Activated CD4-positive, alpha-beta memory T cell treated with anti-CD3 and anti-CD28 coated beads, Interleukin-2, amount 10 ng/mL, durations not matched to agents 7 days and 5 days (primary cell): ENCODE measurements around the gene FXYD2. TPM values are rescaled to one million over a fixed set of nuclear protein-coding genes. Genes with fewer than 3 reads are reported as not detected.

Experiments used
- CTCF ChIA-PET: fragments of 350-600 bp; sonication (Branson Sonifier 250); formaldehyde crosslinking; loops from one replicate; lab custom pipeline; 2021; ENCODE audit warnings: antibody characterized with exemption, inconsistent platforms; lab: Charles Lee
- POLR2A ChIA-PET: fragments of 350-600 bp; sonication (Branson Sonifier 250); formaldehyde crosslinking; loops from one replicate; lab custom pipeline; 2021; ENCODE audit warnings: antibody characterized with exemption; lab: Charles Lee
- DNase-seq: peaks from one replicate; pipeline ENCODE4 v3.0.0-alpha.2; 2020
- H3K27ac Mint-ChIP-seq: one replicate; pipeline ENCODE4 v1.8.0; 2021; ENCODE audit warnings: mild to moderate bottlenecking, mixed read lengths
- H3K27me3 Mint-ChIP-seq: one replicate; pipeline ENCODE4 v1.8.0; 2021; ENCODE audit warnings: mixed read lengths
- H3K36me3 Mint-ChIP-seq: one replicate; pipeline ENCODE4 v1.8.0; 2021; ENCODE audit warnings: low read depth, mixed read lengths
- H3K4me1 Mint-ChIP-seq: one replicate; pipeline ENCODE4 v1.8.0; 2021; ENCODE audit warnings: mixed read lengths
- H3K4me3 Mint-ChIP-seq: one replicate; pipeline ENCODE4 v1.8.0; 2021; ENCODE audit warnings: mild to moderate bottlenecking, mixed read lengths
- H3K9me3 Mint-ChIP-seq: one replicate; pipeline ENCODE4 v1.8.0; 2021; ENCODE audit warnings: mixed read lengths
- total RNA-seq, 2 experiments: library from RNA; stranded (reverse); gene quantifications; one replicate each; pipeline ENCODE4 v1.2.3, GENCODE V29; 2021

The FXYD2 gene
- total RNA-seq, 2 experiments from 2014 or later, result 0.33 to 0.48 TPM

DNA sequence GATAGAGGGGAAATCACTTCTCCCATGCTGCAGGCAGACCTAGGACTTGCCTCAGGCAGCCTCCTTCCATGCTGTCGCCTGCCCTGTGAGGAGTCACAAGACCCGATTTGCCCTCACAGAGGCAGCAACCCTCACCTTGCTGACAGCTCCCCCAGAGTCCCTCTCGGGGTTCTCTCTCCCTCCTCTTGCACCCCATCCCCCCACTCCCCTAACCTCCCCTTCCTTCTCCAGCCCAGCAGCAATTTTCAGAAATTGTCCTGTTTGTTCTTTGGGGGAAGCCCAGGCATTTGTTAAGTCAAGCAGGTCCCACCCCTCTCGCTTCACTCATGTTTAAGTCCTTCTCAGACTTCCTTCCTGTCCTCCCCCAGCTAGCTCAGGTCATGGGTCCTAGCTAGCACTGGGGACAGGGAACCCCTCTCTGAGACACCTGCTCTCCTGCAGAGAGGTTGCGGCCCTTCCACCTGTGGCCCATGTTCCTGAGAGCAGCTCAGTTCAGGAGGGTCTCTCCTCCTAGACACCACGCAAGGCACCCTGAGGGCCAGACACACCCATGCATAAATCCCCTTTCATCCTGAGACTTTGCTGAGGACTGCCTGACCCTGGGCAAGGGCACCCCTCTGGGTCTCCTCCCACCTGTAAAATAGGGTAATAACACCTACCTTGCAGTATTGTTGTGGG is 6.3 kb upstream of the FXYD2 start:
- CTCF ChIA-PET, result interaction anchor here (0.9 to 1.5 kb wide), 3 partner anchors 13 to 114 kb away, joined by 3 read pairs; no protein-coding TSS in a partner anchor
- Mint-ChIP-seq H3K4me3 (no peak overlapping the region), H3K36me3 (no peaks in the 10 kb centered on the region), H3K4me1 (peaks cover 41% of the 10 kb centered on the region), H3K27ac (peak overlapping the region; percentile 14), H3K9me3 (no peaks in the 10 kb centered on the region), H3K27me3 (no peaks in the 10 kb centered on the region)
- DNase-seq, result peak; percentile 16
- POLR2A ChIA-PET, result no interaction called here

DNA sequence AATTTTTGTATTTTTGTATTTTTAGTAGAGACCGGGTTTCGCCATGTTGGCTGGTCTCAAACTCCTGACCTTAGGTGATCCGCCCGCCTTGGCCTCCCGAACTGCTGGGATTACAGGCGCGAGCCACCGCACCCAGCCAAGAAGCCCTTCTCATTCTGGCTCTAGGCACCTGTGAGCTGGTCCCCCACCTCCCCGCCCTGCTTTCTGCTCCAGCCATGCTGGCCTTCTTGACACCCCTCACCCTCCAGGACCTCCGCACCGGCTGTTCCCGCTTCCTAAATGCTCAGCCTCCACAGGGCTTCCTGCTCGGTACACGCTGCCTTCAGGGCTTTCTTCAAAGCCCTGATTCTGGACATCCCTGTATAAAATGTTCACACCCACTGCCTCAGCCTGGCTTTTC is 5.5 kb upstream of the FXYD2 start:
- H3K27me3 Mint-ChIP-seq, result no peaks in the 10 kb centered on the region
- ChIA-PET CTCF (interaction anchor here (0.9 to 3.0 kb wide), 4 partner anchors 13 to 223 kb away, joined by 3 to 17 read pairs (median 3); no protein-coding TSS in a partner anchor), POLR2A (interaction anchor here (2.4 to 3.2 kb wide), 2 partner anchors 15 to 172 kb away, joined by 9 to 15 read pairs; no protein-coding TSS in a partner anchor)
- no peak overlapping the region for H3K4me3 Mint-ChIP-seq
- H3K4me1 Mint-ChIP-seq, result peaks cover 41% of the 10 kb centered on the region
- peak; percentile 16 for DNase-seq
- no peak overlapping the region for H3K27ac Mint-ChIP-seq
- no peaks in the 10 kb centered on the region for H3K9me3 Mint-ChIP-seq
- H3K36me3 Mint-ChIP-seq, result no peaks in the 10 kb centered on the region

DNA sequence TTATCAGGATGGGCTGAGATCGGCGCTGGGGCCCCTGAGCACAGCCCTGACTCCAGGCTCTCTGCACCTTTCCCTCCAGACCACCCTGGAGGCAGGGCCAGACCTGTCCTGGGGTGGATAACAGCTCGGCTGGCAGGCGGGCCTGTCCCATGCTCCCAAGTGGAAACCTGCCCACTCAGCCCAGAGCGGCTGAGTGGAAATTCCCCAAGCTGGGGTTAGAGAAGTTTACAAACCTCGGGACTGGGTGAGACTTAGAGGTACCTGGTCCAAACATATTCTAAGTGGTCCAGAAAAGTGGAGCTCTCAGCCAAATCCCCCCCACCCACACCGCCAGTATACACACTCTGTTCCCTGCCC is 4.8 kb upstream of the FXYD2 start:
- Mint-ChIP-seq H3K9me3 (no peaks in the 10 kb centered on the region), H3K4me3 (no peak overlapping the region), H3K27me3 (no peaks in the 10 kb centered on the region), H3K4me1 (peaks cover 48% of the 10 kb centered on the region), H3K27ac (no peak overlapping the region), H3K36me3 (no peaks in the 10 kb centered on the region)
- CTCF ChIA-PET, result interaction anchor here (1.2 to 3.0 kb wide), 2 partner anchors 43 to 224 kb away, joined by 3 to 17 read pairs; no protein-coding TSS in a partner anchor
- no peak for DNase-seq
- POLR2A ChIA-PET, result interaction anchor here (1.3 to 3.2 kb wide), 4 partner anchors 12 to 172 kb away, joined by 6 to 15 read pairs (median 11); no protein-coding TSS in a partner anchor

DNA sequence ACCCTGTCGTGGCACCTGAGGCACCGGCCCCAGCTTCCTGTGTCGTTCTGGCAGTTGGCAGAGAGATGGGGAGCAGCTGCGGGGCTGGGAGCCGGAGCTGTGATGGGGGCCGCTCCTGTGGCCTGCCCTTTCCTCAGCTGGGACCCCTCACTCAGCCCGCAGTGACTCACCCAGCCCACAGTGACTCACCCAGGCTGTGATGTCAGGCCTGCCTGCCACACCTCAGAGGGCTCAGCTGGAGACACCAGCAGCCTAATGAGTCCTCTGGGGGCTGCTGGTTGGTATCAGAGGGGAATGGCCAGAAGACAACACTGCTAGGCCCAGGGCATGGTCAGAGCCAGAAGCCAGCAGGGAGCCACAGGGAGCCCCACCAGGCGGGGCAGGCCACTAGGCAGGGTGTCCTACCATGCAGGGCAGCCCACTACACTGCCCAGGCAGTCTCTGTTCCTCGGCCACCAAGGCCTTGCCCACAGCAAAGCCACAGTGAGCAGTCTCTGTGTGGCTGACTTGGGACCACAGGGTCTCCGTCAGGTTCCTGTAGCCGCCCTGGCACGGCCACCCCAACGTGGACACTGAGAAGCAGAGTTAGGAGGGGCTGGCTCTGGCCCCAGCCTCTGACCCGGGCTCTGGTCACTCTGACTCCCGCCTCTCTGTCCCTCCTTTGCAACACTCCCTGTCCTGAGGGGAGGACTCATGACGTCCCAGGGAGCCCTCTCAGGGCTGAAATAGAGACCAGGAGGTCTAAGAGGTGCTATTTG is 4.2 kb upstream of the FXYD2 start:
- Mint-ChIP-seq H3K36me3 (no peaks in the 10 kb centered on the region), H3K27me3 (no peaks in the 10 kb centered on the region), H3K4me3 (no peak overlapping the region), H3K27ac (peak overlapping the region; percentile 74), H3K9me3 (no peaks in the 10 kb centered on the region), H3K4me1 (peaks cover 53% of the 10 kb centered on the region)
- DNase-seq, result peak; percentile 85
- CTCF ChIA-PET, result interaction anchor here (1.0 to 3.0 kb wide), 9 partner anchors 12 to 225 kb away, joined by 3 to 17 read pairs (median 5); no protein-coding TSS in a partner anchor
- POLR2A ChIA-PET, result interaction anchor here (0.8 to 3.2 kb wide), 8 partner anchors 11 to 223 kb away, joined by 3 to 15 read pairs (median 6); no protein-coding TSS in a partner anchor

DNA sequence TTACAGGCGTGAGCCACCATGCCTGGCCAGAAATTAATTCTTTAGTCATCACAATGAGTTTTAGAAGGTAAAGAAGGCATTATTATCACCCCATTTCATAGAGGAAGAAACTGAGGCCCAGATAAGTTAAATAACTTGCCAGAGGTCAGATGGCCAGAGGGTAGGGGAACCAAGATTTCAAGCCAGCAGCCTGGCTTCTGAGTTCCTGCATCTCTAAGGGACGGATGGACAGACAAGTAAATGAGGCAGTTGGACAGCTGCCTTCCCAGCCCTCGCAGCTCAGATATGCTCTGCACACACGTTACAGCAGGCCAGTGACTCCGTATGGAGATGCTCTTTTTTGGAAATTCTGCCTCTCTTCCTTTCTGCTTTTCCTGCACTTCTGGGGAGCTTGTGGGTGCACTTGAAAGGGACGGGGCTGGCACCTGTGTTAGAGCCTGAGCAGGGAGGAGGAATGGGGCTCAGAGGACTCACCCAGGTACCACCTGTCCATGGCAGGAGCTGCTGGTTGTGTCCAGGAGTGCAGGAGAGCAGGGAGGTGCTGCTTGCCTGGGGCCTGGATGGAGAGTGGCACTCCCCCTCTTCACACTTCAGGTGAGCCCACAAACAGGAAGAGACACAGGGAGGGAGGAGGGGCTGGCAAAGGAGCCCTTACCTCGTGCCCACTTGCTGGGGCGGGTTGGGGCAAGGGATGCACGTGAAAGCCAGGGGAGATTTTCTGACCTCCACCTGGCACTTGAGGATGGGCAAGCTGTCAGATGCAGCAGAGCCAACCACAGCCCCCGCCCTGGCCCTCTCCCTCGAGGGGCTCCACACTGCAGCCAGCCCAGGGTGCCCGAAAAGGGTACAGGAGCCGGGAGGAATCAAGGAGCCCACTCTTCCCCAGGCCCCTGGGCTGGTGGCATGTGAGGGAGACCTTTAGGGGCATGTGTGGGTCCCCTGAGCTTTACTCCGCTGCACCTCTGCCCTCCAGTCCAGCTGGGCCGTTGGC is 3.3 kb upstream of the FXYD2 start:
- ChIA-PET CTCF (interaction anchor here (1.0 to 3.0 kb wide), 10 partner anchors 11 to 226 kb away, joined by 3 to 17 read pairs (median 4); no protein-coding TSS in a partner anchor), POLR2A (interaction anchor here (0.8 to 3.2 kb wide), 9 partner anchors 10 to 224 kb away, joined by 3 to 15 read pairs (median 6); no protein-coding TSS in a partner anchor)
- DNase-seq, result peak; percentile 22
- H3K27ac Mint-ChIP-seq, result no peak overlapping the region
- H3K27me3 Mint-ChIP-seq, result no peaks in the 10 kb centered on the region
- H3K9me3 Mint-ChIP-seq, result no peaks in the 10 kb centered on the region
- H3K4me3 Mint-ChIP-seq, result no peak overlapping the region
- H3K36me3 Mint-ChIP-seq, result no peaks in the 10 kb centered on the region
- H3K4me1 Mint-ChIP-seq, result peaks cover 62% of the 10 kb centered on the region

DNA sequence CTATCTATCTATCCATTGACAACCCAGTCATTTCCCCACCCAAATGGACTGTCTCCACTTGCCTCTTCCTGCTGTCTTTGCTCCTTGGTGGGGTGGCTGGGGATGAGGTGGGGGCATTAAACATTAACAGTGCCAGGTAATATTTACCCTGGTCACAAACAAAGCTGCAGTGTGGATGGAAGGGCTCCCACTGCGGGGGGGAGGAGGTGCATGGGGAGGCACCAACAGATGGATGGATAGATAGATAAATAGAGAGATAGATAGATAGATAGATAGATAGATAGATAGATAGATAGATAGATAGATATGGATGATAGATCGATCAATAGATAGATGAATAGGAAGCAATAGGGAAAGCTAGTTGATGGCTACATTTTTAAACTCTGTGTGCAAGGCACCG is 2.3 kb upstream of the FXYD2 start:
- DNase-seq, result no peak
- H3K9me3 Mint-ChIP-seq, result no peaks in the 10 kb centered on the region
- ChIA-PET CTCF (interaction anchor here (2.3 to 2.4 kb wide), 2 partner anchors 10 to 120 kb away, joined by 7 to 15 read pairs; no protein-coding TSS in a partner anchor), POLR2A (interaction anchor here (0.6 to 3.2 kb wide), 5 partner anchors 9 to 124 kb away, joined by 3 to 15 read pairs (median 4); no protein-coding TSS in a partner anchor)
- H3K36me3 Mint-ChIP-seq, result no peaks in the 10 kb centered on the region
- peak overlapping the region; percentile 14 for H3K27ac Mint-ChIP-seq
- H3K4me1 Mint-ChIP-seq, result peaks cover 67% of the 10 kb centered on the region
- no peak overlapping the region for H3K4me3 Mint-ChIP-seq
- H3K27me3 Mint-ChIP-seq, result no peaks in the 10 kb centered on the region

DNA sequence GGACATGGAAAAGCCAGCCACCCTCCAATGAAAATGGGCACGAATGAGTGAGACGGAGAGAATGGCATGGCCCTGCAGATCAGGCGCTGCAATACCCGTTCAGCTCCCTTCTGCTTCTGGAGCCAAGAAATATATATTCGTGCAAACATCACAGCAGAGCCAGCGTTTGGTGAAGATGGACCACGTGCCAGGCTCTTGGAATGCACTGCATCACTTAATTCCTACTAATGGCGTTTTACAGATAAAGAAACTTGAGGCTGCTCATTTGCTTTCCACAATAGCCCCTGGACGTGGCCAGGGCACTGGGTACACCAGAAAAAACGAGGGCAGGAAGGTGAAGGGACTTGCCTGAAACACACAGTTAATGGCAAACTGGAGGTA is 1.6 kb upstream of the FXYD2 start:
- Mint-ChIP-seq H3K36me3 (no peaks in the 10 kb centered on the region), H3K27ac (no peak overlapping the region), H3K27me3 (no peaks in the 10 kb centered on the region), H3K4me3 (no peak overlapping the region), H3K4me1 (peaks cover 66% of the 10 kb centered on the region), H3K9me3 (no peaks in the 10 kb centered on the region)
- CTCF ChIA-PET, result interaction anchor here (1.0 to 3.9 kb wide), 4 partner anchors 10 to 227 kb away, joined by 3 to 32 read pairs (median 13); no protein-coding TSS in a partner anchor
- POLR2A ChIA-PET, result interaction anchor here (1.0 to 2.7 kb wide), 2 partner anchors 11 to 121 kb away, joined by 3 to 9 read pairs; no protein-coding TSS in a partner anchor
- DNase-seq, result no peak

DNA sequence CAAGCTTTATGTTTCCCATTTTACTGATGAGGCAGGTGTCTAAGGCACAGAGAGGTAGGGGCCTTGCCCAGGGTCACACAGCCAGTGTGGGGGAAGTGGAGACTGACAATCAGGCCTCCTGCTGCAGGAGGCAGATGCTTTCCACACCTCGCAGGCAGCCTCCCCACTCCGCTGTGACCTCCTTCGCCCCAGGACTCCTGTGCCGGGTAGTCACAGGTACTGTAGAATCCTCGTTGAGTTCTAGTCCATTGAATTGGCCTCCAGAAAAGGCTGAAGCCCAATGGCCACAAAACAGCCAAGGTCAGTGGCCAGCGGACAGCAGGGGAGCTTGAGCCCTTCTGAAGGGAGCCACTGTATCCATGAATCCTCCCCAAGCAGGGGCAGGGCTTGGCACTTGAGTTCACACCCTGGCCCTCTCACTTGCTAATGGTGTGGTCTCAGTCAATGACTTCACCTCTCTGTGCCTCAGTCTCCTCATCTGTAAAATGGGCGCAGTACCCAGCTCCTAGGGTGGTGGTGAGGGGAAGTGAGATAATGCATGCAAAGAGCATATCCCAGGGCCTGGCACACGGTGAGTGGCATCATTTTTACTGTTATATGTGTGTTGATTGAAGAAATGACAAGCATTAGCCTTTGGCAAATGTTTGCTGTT is 1.1 kb upstream of the FXYD2 start:
- POLR2A ChIA-PET, result interaction anchor here (0.6 to 2.7 kb wide), 3 partner anchors 10 to 228 kb away, joined by 3 to 9 read pairs (median 3); no protein-coding TSS in a partner anchor
- no peaks in the 10 kb centered on the region for H3K36me3 Mint-ChIP-seq

DNA sequence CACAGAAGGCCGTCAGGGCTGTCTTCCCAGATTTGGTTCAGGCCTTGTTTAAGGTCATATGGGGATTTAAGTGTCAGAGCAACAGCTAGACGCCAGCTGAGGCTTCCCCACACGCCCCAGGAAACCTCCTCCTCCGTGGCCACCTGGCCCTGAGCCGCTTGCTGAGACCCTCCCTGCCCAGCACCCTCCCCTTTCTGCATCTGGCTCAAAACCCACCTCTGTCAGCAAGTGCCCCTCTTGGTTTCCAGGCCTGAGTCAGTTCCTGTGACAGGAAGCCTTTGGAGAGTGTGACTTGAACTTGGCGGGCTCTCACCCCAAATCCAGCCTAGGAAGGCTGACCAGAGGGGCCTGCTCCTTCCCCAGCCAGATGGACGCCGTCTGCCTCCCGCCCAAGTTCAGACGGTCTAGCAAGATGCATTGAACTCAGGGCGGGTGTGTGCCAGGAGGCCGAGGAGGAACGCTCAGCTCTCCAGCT is 561 bp downstream of the FXYD2 start:
- ChIA-PET CTCF (interaction anchor here (1.1 to 10.3 kb wide), 8 partner anchors 8 to 348 kb away, joined by 3 to 189 read pairs (median 13); no protein-coding TSS in a partner anchor), POLR2A (interaction anchor here (0.9 to 2.7 kb wide), 5 partner anchors 9 to 229 kb away, joined by 3 to 9 read pairs (median 4); no protein-coding TSS in a partner anchor)
- Mint-ChIP-seq H3K4me3 (no peak overlapping the region), H3K27ac (peak overlapping the region; percentile 26), H3K36me3 (no peaks in the 10 kb centered on the region), H3K4me1 (peaks cover 49% of the 10 kb centered on the region), H3K9me3 (no peaks in the 10 kb centered on the region), H3K27me3 (no peaks in the 10 kb centered on the region)
- no peak for DNase-seq

More for the DNA sequence above, 1.1 kb upstream of the FXYD2 start:
- Mint-ChIP-seq H3K4me1 (peaks cover 61% of the 10 kb centered on the region), H3K9me3 (no peaks in the 10 kb centered on the region), H3K27ac (no peak overlapping the region), H3K4me3 (no peak overlapping the region), H3K27me3 (no peaks in the 10 kb centered on the region)
- CTCF ChIA-PET, result interaction anchor here (1.0 to 3.9 kb wide), 4 partner anchors 10 to 227 kb away, joined by 3 to 32 read pairs (median 13); no protein-coding TSS in a partner anchor
- DNase-seq, result no peak

DNA sequence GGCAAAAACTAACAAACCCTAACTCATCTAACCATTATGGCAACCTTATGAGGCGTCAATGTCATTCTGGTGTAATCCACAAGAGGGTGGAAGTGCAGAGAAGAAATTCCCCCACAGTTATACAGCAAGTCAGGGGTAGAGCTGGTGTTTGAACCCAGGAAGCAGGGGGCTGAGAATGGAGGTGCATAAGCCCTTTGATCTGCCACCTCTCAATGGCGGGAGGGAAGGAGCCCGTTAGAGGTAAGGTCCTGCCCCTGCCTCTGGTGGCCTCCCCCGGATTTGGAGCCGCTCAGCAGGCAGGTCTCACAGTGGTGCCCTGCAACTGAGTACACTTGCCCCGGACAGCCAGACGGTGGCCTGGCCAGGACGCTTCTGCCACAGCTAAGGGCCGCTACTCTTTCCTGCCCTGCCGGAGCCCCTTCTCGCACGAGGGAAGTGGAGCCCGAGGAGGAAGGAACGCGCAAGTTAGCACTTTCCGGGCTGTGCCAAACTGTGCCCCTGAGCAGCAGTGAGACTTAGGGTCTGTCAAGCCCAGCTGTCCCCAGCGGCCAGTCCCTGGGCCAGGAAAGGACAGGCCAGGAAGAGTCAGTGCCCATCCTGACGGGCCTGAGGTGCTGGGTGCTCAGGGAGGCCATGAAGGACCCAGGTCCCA is 1.1 kb downstream of the FXYD2 start:
- ChIA-PET CTCF (interaction anchor here (0.9 to 10.3 kb wide), 12 partner anchors 8 to 348 kb away, joined by 3 to 189 read pairs (median 5); no protein-coding TSS in a partner anchor), POLR2A (interaction anchor here (0.9 to 1.2 kb wide), 5 partner anchors 12 to 230 kb away, joined by 3 to 6 read pairs (median 3); no protein-coding TSS in a partner anchor)
- H3K36me3 Mint-ChIP-seq, result no peaks in the 10 kb centered on the region
- H3K27ac Mint-ChIP-seq, result no peak overlapping the region
- no peak for DNase-seq
- no peaks in the 10 kb centered on the region for H3K27me3 Mint-ChIP-seq
- peaks cover 49% of the 10 kb centered on the region for H3K4me1 Mint-ChIP-seq
- H3K9me3 Mint-ChIP-seq, result no peaks in the 10 kb centered on the region
- no peak overlapping the region for H3K4me3 Mint-ChIP-seq
